GM12801 (cell line): ENCODE results near the gene PARP16.

Source experiments
- TF ChIP-seq, protein P1 (sequence below): IDR thresholded peaks from one replicate; pipeline ENCODE4 v1.5.1; 2011; ENCODE audit warnings: control low read depth; ENCODE audit not compliant: insufficient read length; ENCODE audit errors: extremely low read depth

The PARP16 gene

DNA sequence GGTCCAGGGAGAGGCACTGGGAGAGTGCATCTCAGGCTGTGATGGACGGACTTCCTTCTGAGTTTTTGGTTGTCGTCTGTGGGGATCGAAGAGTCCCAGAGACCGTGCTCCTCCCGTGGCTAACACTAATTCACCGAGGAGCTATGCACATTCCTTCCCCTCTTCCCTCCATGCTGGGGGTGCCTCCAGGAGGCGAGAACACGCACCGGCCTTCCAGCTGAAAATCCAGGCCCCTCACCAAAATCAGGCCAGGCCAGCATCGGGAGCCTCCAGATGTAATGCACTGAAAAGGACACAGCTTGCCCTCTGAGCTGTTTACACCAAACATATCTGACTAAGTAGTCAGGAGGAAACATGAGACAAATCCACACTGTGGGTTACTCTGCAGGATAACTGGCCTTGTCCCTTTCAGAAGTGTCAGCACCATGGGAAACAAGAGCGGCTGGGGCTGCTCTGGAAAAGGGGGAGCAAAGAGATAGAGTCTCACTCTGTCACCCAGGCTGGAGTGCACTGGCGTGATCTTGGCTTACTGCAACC is 23.3 kb upstream of the PARP16 start:
- TF ChIP-seq, protein P1, sequence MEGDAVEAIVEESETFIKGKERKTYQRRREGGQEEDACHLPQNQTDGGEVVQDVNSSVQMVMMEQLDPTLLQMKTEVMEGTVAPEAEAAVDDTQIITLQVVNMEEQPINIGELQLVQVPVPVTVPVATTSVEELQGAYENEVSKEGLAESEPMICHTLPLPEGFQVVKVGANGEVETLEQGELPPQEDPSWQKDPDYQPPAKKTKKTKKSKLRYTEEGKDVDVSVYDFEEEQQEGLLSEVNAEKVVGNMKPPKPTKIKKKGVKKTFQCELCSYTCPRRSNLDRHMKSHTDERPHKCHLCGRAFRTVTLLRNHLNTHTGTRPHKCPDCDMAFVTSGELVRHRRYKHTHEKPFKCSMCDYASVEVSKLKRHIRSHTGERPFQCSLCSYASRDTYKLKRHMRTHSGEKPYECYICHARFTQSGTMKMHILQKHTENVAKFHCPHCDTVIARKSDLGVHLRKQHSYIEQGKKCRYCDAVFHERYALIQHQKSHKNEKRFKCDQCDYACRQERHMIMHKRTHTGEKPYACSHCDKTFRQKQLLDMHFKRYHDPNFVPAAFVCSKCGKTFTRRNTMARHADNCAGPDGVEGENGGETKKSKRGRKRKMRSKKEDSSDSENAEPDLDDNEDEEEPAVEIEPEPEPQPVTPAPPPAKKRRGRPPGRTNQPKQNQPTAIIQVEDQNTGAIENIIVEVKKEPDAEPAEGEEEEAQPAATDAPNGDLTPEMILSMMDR: no peak

DNA sequence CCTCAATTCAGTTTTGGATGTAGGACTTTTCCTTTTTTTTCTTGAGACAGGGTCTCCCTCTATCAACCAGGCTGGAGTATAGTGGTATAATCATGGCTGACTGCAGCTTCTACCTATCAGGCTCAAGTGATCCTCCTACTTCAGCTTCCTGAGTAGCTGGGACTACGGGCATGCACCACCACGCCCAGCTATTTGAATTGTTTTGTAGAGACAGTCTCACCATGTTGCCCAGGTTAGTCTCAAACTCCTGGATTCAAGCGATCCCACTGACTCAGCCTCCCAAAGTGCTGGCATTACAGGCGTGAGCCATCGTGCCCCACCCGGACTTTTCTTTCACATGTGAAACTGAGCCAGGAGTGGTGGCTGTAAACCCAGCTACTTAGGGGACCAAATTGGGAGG is 21.3 kb upstream of the PARP16 start:
- TF ChIP-seq, protein P1: no peak

GRCh38 chr15:65306551-65306950 is 19.9 kb upstream of the PARP16 start:
- TF ChIP-seq, protein P1: no peak

DNA sequence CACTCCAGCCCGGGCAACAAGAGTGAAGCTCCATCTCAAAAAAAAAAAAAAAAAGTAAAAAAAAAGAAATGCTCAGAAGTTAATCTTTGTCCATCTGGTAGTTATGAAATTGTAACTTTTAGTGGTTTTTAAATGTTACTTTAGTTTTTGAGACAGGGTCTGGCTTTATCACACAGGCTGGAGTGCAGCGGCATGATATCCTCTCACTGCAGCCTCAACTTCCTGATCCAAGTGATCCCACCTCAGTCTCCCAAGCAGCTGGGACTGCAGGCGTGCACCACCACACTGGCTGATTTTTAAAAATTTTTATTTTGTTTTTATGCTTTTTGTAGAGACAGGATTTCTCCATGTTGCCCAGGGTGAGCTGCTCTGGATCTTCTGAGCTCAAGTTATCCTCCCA is 19.1 kb upstream of the PARP16 start:
- TF ChIP-seq, protein P1: no peak

- TF ChIP-seq, protein P1: no peak
Observed at GRCh38 chr15:65305150-65305758, 18.6 kb upstream of the PARP16 start.

DNA sequence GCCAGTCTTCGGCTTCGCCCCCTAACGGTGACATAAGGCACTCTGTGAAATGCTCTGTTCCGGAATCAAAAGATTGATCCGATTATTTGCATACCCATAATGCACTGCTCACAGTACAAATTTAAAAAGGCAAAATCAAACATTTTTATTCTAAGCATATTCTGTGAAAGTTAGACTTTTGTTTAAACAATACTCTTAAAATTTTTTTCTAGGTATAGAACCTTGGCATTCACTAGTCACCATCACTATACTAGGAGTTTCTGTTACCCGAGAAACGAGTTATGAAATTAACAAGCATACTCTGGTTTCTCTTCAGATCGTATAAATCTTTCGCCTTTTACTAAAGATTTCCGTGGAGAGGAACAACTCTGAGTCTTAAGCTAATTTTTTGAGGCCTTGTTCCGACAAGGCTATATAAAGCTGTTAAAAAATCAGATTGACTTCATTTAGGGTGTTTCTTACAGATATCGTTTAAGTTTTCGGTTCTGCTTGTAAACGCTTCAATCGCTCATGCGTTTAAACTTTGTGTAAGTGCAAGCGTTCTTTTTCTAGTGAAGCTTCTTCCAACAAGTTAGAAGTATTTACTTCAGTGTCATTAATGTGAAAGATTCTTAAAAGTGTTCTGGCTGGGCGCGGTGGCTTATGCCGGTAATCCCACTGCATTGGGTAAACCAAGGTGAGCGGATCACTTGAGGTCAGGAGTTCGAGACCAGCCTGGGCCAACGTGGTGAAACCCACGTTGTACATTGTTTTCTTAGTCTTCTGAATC is 17.9 kb upstream of the PARP16 start, which contains the start of gene RNU5B-1:
TSS of gene RNU5B-1 (plus strand) at position 297 of the 769 bp plus-strand sequence.
- TF ChIP-seq, protein P1: peak; percentile 77

DNA sequence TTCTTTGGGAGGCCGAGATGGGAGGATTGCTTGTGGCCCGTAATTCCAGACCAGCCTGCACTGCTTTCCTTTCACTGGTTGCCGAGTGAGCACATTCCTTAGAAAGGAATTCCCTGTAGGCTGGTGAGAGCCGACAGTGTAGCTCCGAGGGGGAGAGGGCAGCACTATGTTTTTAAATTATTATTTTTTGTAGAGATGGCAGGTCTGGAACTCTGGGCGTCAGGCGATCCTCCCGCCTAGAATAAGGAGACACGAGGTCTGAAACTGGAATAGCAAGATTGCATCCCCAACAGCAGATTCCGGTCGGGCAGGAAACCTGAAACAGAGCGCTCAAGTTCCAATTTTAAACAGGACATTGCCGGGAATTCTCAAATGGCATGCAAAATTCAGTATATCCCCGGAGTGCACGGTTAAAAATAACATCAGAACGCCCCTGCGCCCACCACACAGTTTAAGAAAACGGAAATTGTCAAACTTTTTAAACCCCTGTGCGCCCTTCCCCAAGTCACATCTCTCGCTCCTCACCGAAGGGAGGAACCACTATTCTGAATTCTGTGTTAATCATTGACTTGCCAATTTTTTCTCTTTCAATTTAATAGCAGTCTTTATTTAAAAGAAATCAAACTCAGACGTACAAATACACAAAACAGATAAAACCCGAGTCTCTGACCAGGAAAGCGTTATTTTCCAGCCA is 17.2 kb upstream of the PARP16 start:
- TF ChIP-seq, protein P1: no peak
